Measurements from ENCODE around the gene TTC34. TPM values are rescaled to one million over a fixed set of nuclear protein-coding genes. Genes with fewer than 3 reads are reported as not detected.

Gene TTC34
- total RNA-seq, 1 experiment from 2014 or later = 0.61 TPM

GRCh38 chr1:2595261-2595811 is 206.2 kb downstream of the TTC34 start (continued):
- TF ChIP-seq ZNF281 (CRISPR knock-in tag; IDR thresholded peaks at IDR 0.05) = no peak

GRCh38 chr1:2594641-2595131 is 206.8 kb downstream of the TTC34 start:
- POLR2A ChIA-PET = interaction anchor here (0.6 kb wide), 1 partner anchor 39 kb away, joined by 4 read pairs; no protein-coding TSS in a partner anchor
- Mint-ChIP-seq H3K9me3 (peaks cover 19% of the 10 kb centered on the region), H3K4me1 (no peaks in the 10 kb centered on the region), H3K27me3 (ENCODE audit: low read depth) (peaks cover 6% of the 10 kb centered on the region), H3K27ac (no peak overlapping the region), H3K36me3 (peaks cover 11% of the 10 kb centered on the region), H3K4me3 (no peak overlapping the region)
- peak; percentile 9 for DNase-seq (ENCODE audit: low spot score)
- CTCF ChIA-PET = no interaction called here
- no peak for ATAC-seq
- TF ChIP-seq TCF7 (CRISPR knock-in tag; IDR thresholded peaks at IDR 0.05; ENCODE audit: low read depth) (no peak), PRDM15 (CRISPR knock-in tag; IDR thresholded peaks at IDR 0.05) (no peak), CBFB (CRISPR knock-in tag; IDR thresholded peaks at IDR 0.05; ENCODE audit: low read depth) (no peak), IRF2 (CRISPR knock-in tag; IDR thresholded peaks at IDR 0.05; ENCODE audit: borderline replicate concordance, low read depth) (no peak), PREB (CRISPR knock-in tag; IDR thresholded peaks at IDR 0.05; ENCODE audit: borderline replicate concordance) (no peak), RORB (CRISPR knock-in tag; IDR thresholded peaks at IDR 0.05) (no peak), TEAD4 (CRISPR knock-in tag; IDR thresholded peaks at IDR 0.05) (no peak)

- CTCF ChIA-PET = no interaction called here
- H3K36me3 Mint-ChIP-seq = peaks cover 15% of the 10 kb centered on the region
Measured at GRCh38 chr1:2594001-2594640, 207.4 kb downstream of the TTC34 start.

More at GRCh38 chr1:2594001-2594640, 207.4 kb downstream of the TTC34 start:
- Mint-ChIP-seq H3K9me3 (peaks cover 19% of the 10 kb centered on the region), H3K27ac (no peak overlapping the region), H3K4me1 (no peaks in the 10 kb centered on the region), H3K4me3 (no peak overlapping the region), H3K27me3 (ENCODE audit: low read depth) (peaks cover 6% of the 10 kb centered on the region)
- POLR2A ChIA-PET = no interaction called here
- ATAC-seq (no peak), DNase-seq (ENCODE audit: low spot score) (peak; percentile 8)
- TF ChIP-seq ETV6 (CRISPR knock-in tag; IDR thresholded peaks at IDR 0.05) (no peak), ESRRA (CRISPR knock-in tag; IDR thresholded peaks at IDR 0.05; ENCODE audit: borderline replicate concordance) (no peak), ZBTB43 (CRISPR knock-in tag; IDR thresholded peaks at IDR 0.05) (no peak), ZBTB21 (CRISPR knock-in tag; IDR thresholded peaks at IDR 0.05; ENCODE audit: borderline replicate concordance) (no peak), ZNF425 (CRISPR knock-in tag; conservative IDR thresholded peaks at IDR 0.05) (no peak), ATF1 (CRISPR knock-in tag; IDR thresholded peaks at IDR 0.05) (no peak), FOXP4 (CRISPR knock-in tag; IDR thresholded peaks at IDR 0.05) (no peak), ZNF396 (CRISPR knock-in tag; IDR thresholded peaks at IDR 0.05; ENCODE audit: borderline replicate concordance) (no peak)
